ENCODE data around the gene RIPK1.

The RIPK1 gene

DNA sequence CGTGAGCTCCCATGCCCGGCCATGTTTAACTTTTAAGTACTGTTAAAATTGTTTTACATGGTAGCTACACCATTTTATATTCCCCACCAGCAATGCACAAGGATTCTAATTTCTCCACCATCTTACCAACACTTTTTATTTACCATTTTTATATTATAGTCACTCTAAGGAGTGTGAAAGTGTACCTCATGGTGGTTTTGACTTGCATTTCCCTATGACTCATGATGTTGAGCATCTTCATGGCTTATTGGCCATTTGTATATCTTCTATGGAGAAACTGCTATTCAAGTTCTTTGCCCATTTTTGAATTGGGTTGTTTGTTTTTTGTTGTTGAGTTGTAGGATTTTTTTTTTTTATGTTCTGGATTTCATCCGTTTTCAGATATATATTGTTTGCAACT, 34.6 kb downstream of the RIPK1 start:
- no peak overlapping the region for H3K27ac ChIP-seq (ENCODE audit: low read depth, low read length, poor library complexity, severe bottlenecking)
- H3K4me2 ChIP-seq (ENCODE audit: low read length), result no peak overlapping the region
- no peaks in the 10 kb centered on the region for H4K20me1 ChIP-seq (ENCODE audit: insufficient read depth, low read length)
- peaks cover 69% of the 10 kb centered on the region for H3K36me3 ChIP-seq (ENCODE audit: insufficient read depth, low read length)
- H3K9me2 ChIP-seq (ENCODE audit: low read depth, low read length), result no peaks in the 10 kb centered on the region
- H3F3A ChIP-seq (ENCODE audit: insufficient read depth, low read length), result no peaks in the 10 kb centered on the region; the same call in 1 of the 2 replicates
- no peaks in the 10 kb centered on the region for H3K9me3 ChIP-seq (ENCODE audit: low read length)
- H3K9ac ChIP-seq (ENCODE audit: low read length), result no peak overlapping the region
- no peak for TF ChIP-seq CTCF (IDR thresholded peaks at IDR 0.05; ENCODE audit: low read length)
- no peaks in the 10 kb centered on the region for H3K4me1 ChIP-seq (ENCODE audit: insufficient read depth, low read length, severe bottlenecking)
- no peaks in the 10 kb centered on the region for H3K27me3 ChIP-seq (ENCODE audit: insufficient read depth, low read length)
- H3K79me2 ChIP-seq (ENCODE audit: insufficient read depth, low read length), result no peaks in the 10 kb centered on the region
- H2AFZ ChIP-seq (ENCODE audit: low read length), result no peak overlapping the region
- no peak overlapping the region for H3K4me3 ChIP-seq (ENCODE audit: low read depth, low read length, poor library complexity, severe bottlenecking)

DNA sequence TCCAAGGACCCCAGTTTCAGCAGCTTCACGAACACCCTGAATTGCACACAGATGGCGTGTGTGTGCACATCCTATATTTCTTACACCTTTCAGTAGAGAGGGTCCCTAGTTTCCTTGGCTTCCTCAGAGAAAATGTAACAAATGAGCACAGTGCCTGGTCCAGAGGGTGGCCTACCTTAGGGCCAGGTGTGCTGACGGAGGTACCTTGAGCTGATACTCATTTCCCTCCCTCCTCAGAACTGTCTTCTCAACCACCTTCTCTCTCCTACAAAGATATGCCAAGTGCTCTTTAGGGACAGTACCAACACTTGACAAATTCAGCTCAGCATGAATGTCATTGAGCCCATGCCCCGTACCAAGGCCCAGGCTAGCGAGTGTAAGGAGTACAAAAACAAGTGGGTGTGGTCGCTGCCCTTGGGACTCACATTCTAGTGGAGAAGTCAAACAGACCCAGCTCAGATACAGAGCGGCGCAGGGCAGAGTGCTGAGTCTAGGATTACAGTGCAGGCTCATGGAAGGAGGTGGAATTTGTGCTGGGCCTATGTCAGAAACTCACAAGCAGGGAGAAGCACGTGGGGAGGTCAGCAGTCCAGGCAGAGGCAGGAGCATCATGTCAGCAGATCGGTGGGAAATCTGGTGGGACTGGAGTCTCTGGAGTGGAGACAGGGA, 40.6 kb downstream of the RIPK1 start:
- H4K20me1 ChIP-seq (ENCODE audit: insufficient read depth, low read length), result no peaks in the 10 kb centered on the region
- H2AFZ ChIP-seq (ENCODE audit: low read length), result no peak overlapping the region
- H3K9me2 ChIP-seq (ENCODE audit: low read depth, low read length), result no peaks in the 10 kb centered on the region
- H3K27me3 ChIP-seq (ENCODE audit: insufficient read depth, low read length), result no peaks in the 10 kb centered on the region
- no peak overlapping the region for H3K9ac ChIP-seq (ENCODE audit: low read length)
- H3K36me3 ChIP-seq (ENCODE audit: insufficient read depth, low read length), result peaks cover 88% of the 10 kb centered on the region
- no peak overlapping the region for H3K27ac ChIP-seq (ENCODE audit: low read depth, low read length, poor library complexity, severe bottlenecking)
- no peak overlapping the region for H3K4me3 ChIP-seq (ENCODE audit: low read depth, low read length, poor library complexity, severe bottlenecking)
- H3K9me3 ChIP-seq (ENCODE audit: low read length), result no peaks in the 10 kb centered on the region
- H3K79me2 ChIP-seq (ENCODE audit: insufficient read depth, low read length), result no peaks in the 10 kb centered on the region
- H3K4me2 ChIP-seq (ENCODE audit: low read length), result no peak overlapping the region
- no peaks in the 10 kb centered on the region for H3F3A ChIP-seq (ENCODE audit: insufficient read depth, low read length)
- TF ChIP-seq CTCF (IDR thresholded peaks at IDR 0.05; ENCODE audit: low read length), result no peak
- TF ChIP-seq EZH2 (IDR thresholded peaks at IDR 0.05; ENCODE audit: borderline replicate concordance, low read length), result no peak
- H3K4me1 ChIP-seq (ENCODE audit: insufficient read depth, low read length, severe bottlenecking), result no peaks in the 10 kb centered on the region

GRCh38 chr6:3109761-3110160, 41.5 kb downstream of the RIPK1 start:
- Histone ChIP-seq H3K4me1 (ENCODE audit: insufficient read depth, low read length, severe bottlenecking) (no peaks in the 10 kb centered on the region), H3K4me3 (ENCODE audit: low read depth, low read length, poor library complexity, severe bottlenecking) (no peak overlapping the region), H3K4me2 (ENCODE audit: low read length) (no peak overlapping the region), H2AFZ (ENCODE audit: low read length) (no peak overlapping the region), H3K36me3 (ENCODE audit: insufficient read depth, low read length) (peaks cover 85% of the 10 kb centered on the region), H3F3A (ENCODE audit: insufficient read depth, low read length) (no peaks in the 10 kb centered on the region), H3K27me3 (ENCODE audit: insufficient read depth, low read length) (no peaks in the 10 kb centered on the region), H4K20me1 (ENCODE audit: insufficient read depth, low read length) (no peaks in the 10 kb centered on the region), H3K79me2 (ENCODE audit: insufficient read depth, low read length) (no peaks in the 10 kb centered on the region), H3K9me3 (ENCODE audit: low read length) (no peaks in the 10 kb centered on the region), H3K9ac (ENCODE audit: low read length) (no peak overlapping the region), H3K27ac (ENCODE audit: low read depth, low read length, poor library complexity, severe bottlenecking) (no peak overlapping the region), H3K9me2 (ENCODE audit: low read depth, low read length) (no peaks in the 10 kb centered on the region)
- TF ChIP-seq CTCF (IDR thresholded peaks at IDR 0.05; ENCODE audit: low read length) (no peak), EZH2 (IDR thresholded peaks at IDR 0.05; ENCODE audit: borderline replicate concordance, low read length) (no peak)

All from OCI-LY1 (cell line).